Transverse colon (tissue), 3 donors: ENCODE measurements around the gene ENTHD1.

Source experiments
- POLR2A ChIP-seq: fragments of 450-650 bp; IDR thresholded peaks from one replicate; pipeline ENCODE4 v1.6.1; 2016; ENCODE audit warnings: antibody characterized with exemption, mild to moderate bottlenecking, moderate library complexity
- TF ChIP-seq, protein P1 (sequence below), 5 experiments: fragments of 200-600 bp in 3 of 5; fragments of 450-650 bp in 2 of 5; sonication (generic) in 3 of 5; IDR thresholded peaks; 1 replicate in 2 of 5; 2 replicates in 3 of 5; pipeline ENCODE4 v1.5.1; 2016 to 2017; ENCODE audit warnings: antibody characterized with exemption in 5 of 5, inconsistent platforms in 3 of 5, mild to moderate bottlenecking in 2 of 5, moderate library complexity in 1 of 5

DNA sequence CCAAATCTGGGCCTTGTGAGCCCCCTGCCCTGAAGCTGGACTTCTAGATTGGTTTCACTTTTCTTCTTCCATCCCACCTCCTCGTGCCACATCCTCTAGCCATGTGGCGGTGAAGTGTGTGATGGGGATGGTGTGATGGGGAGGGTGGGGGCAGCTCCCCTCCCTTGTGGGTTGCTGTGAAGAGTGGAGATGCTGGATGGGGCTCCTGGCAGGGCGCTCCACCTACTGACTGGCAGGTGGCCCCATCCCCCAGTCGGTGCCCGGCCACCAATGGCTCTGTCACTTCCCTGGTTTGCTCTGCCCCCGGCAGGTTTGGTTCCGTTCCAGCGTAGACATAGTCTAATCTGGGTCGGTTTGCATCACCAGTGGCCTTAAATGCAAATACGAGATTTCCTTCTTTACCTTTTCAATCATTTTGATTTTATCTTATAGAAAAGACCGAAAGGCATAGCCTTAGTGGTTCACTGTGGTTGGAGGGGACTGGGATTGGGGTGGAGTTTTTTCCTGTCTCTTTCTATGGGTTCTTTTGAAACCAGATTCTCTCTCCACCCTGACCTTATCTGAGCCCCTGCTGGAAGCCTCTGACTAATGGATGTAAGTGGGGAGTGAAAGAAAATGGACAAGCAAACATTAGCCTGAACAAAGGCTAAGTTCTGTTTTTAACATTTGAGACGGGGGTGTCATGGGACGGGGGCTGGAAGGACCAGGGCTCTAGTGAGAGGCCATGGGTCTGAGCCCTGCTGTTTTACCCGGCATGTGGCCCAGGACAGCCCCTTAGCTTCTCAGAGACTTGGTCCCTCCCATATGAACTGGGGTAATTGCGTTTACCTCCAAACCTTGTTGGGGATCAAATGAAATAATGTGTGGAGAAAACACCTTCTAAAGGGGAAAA lies 173.8 kb downstream of the ENTHD1 start:
- TF ChIP-seq POLR2A, result no peak
- TF ChIP-seq, protein P1, sequence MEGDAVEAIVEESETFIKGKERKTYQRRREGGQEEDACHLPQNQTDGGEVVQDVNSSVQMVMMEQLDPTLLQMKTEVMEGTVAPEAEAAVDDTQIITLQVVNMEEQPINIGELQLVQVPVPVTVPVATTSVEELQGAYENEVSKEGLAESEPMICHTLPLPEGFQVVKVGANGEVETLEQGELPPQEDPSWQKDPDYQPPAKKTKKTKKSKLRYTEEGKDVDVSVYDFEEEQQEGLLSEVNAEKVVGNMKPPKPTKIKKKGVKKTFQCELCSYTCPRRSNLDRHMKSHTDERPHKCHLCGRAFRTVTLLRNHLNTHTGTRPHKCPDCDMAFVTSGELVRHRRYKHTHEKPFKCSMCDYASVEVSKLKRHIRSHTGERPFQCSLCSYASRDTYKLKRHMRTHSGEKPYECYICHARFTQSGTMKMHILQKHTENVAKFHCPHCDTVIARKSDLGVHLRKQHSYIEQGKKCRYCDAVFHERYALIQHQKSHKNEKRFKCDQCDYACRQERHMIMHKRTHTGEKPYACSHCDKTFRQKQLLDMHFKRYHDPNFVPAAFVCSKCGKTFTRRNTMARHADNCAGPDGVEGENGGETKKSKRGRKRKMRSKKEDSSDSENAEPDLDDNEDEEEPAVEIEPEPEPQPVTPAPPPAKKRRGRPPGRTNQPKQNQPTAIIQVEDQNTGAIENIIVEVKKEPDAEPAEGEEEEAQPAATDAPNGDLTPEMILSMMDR (IDR thresholded peaks at IDR 0.05), result no peak
